Mesendoderm (in vitro differentiated cells): ENCODE measurements around the gene SNRNP48.

Experiments used
- DNase-seq: peaks from one replicate; pipeline ENCODE4 v3.0.0; 2013
- H2AK5ac ChIP-seq: 2 replicates; pipeline ENCODE4 v1.6.1; 2013; ENCODE audit warnings: low read length, inconsistent platforms
- H2BK120ac ChIP-seq: 2 replicates; pipeline ENCODE4 v1.6.1; 2013; ENCODE audit warnings: low read depth, mild to moderate bottlenecking, low read length, moderate library complexity, mixed read lengths
- H2BK15ac ChIP-seq: replicated peaks from 2 replicates; pipeline ENCODE4 v1.6.1; 2013; ENCODE audit warnings: low read depth, mild to moderate bottlenecking, moderate library complexity
- H2BK5ac ChIP-seq: 2 replicates; pipeline ENCODE4 v1.6.1; 2013; ENCODE audit warnings: low read length, inconsistent platforms
- H3K18ac ChIP-seq: 2 replicates; pipeline ENCODE4 v1.6.1; 2013; ENCODE audit warnings: mild to moderate bottlenecking, low read length, mixed read lengths
- H3K23ac ChIP-seq: one replicate; pipeline ENCODE4 v1.6.1; 2013; ENCODE audit warnings: low read length
- H3K27ac ChIP-seq: 2 replicates; pipeline ENCODE4 v1.5.1; 2013; ENCODE audit warnings: low read depth, mild to moderate bottlenecking, inconsistent platforms, low read length, moderate library complexity
- H3K27me3 ChIP-seq: 2 replicates; pipeline ENCODE4 v1.6.1; 2013; ENCODE audit warnings: low read length, control low read depth, mild to moderate bottlenecking, inconsistent platforms; ENCODE audit not compliant: insufficient read depth, poor library complexity
- H3K36me3 ChIP-seq: 2 replicates; pipeline ENCODE4 v1.6.1; 2013; ENCODE audit warnings: low read length, inconsistent platforms; ENCODE audit not compliant: control insufficient read depth, insufficient read depth
- H3K4ac ChIP-seq: one replicate; pipeline ENCODE4 v1.6.1; 2013; ENCODE audit warnings: low read depth, mild to moderate bottlenecking, low read length, moderate library complexity
- H3K4me1 ChIP-seq: 2 replicates; pipeline ENCODE4 v1.6.1; 2013; ENCODE audit warnings: low read depth, low read length, inconsistent platforms; ENCODE audit not compliant: control insufficient read depth
- H3K4me2 ChIP-seq: 2 replicates; pipeline ENCODE4 v1.6.1; 2013; ENCODE audit warnings: low read length
- H3K4me3 ChIP-seq: 2 replicates; pipeline ENCODE4 v1.5.1; 2013; ENCODE audit warnings: mild to moderate bottlenecking, low read length
- H3K56ac ChIP-seq: one replicate; pipeline ENCODE4 v1.6.1; 2013; ENCODE audit warnings: low read length
- H3K79me1 ChIP-seq: 2 replicates; pipeline ENCODE4 v1.6.1; 2013; ENCODE audit warnings: low read length, inconsistent platforms
- H3K79me2 ChIP-seq: 2 replicates; pipeline ENCODE4 v1.6.1; 2013; ENCODE audit warnings: mild to moderate bottlenecking, low read length; ENCODE audit not compliant: control insufficient read depth, insufficient read depth
- H3K9ac ChIP-seq: 2 replicates; pipeline ENCODE4 v1.6.1; 2013; ENCODE audit warnings: low read length, inconsistent platforms
- H4K5ac ChIP-seq: one replicate; pipeline ENCODE4 v1.6.1; 2013; ENCODE audit warnings: low read length
- H4K8ac ChIP-seq: one replicate; pipeline ENCODE4 v1.6.1; 2013; ENCODE audit warnings: low read depth, mild to moderate bottlenecking, control low read depth, low read length, moderate library complexity
- WGBS: extraction: QIAGEN DNeasy Blood & Tissue Kit; methylation state at CpG from one replicate; pipeline ENCODE4 v1.1.7; 2013; ENCODE audit warnings: low lambda C conversion rate, missing lambda C conversion rate; ENCODE audit not compliant: insufficient coverage; ENCODE audit errors: extremely low coverage; 5-methylcytosine and 5-hydroxymethylcytosine counted together

Gene SNRNP48

DNA sequence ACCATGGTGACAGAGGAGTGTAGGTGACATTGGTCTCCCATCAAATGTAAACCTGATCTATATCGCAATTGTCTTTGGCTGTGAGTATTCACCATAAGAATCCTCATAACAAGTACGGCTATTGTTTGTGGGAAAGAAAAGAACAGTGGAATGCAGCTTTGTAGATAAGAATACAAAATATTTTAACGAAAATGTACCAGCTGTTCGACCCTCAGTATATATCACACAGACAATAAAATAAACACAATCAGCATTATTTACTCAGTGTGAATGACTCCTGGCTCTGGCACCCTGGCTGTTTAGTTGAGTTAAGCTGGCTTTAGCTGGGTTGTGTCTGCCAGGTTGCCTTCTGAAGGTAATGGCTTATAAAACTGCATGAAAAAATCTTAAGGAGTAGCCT, 43.4 kb downstream of the SNRNP48 start:
- H3K27me3 ChIP-seq, result no peaks in the 10 kb centered on the region
- H4K5ac ChIP-seq, result no peak overlapping the region
- H3K36me3 ChIP-seq, result no peaks in the 10 kb centered on the region
- H2BK5ac ChIP-seq, result no peak overlapping the region
- no peak for DNase-seq
- H3K9ac ChIP-seq, result no peak overlapping the region
- H2AK5ac ChIP-seq, result no peak overlapping the region
- no peak overlapping the region for H3K23ac ChIP-seq
- no peak overlapping the region for H2BK15ac ChIP-seq
- H3K4me2 ChIP-seq, result no peak overlapping the region
- H3K27ac ChIP-seq, result no peak overlapping the region
- no peak overlapping the region for H4K8ac ChIP-seq
- no peak overlapping the region for H3K4me3 ChIP-seq
- no peak overlapping the region for H2BK120ac ChIP-seq
- no peaks in the 10 kb centered on the region for H3K4me1 ChIP-seq
- no peak overlapping the region for H3K56ac ChIP-seq
- no CpG with 5 or more reads among the region's 4 CpGs for WGBS
- H3K4ac ChIP-seq, result no peak overlapping the region
- no peak overlapping the region for H3K18ac ChIP-seq
- no peaks in the 10 kb centered on the region for H3K79me1 ChIP-seq
- H3K79me2 ChIP-seq, result no peaks in the 10 kb centered on the region

DNA sequence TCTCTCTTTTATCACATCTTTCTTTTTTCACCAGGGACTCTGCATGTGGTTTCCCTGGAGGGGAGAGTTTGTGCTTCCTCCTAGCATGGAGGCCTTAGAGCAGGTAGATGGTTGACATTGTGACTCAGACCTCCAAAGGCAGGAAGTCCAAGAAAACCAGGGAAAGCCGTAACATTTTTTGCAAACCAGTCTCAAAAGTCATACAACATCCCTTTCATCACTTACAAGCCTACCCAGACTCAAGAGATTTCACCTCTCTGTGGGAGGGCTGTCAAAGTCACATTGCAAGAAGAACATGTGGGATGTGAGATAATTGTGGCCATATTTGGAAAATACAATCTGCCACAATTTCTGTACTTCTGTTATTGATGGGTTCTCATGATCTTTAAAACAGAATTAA, 46.2 kb downstream of the SNRNP48 start:
- Histone ChIP-seq H3K27me3 (no peaks in the 10 kb centered on the region), H3K56ac (no peak overlapping the region), H3K79me1 (no peaks in the 10 kb centered on the region), H3K23ac (no peak overlapping the region), H2BK15ac (no peak overlapping the region), H3K18ac (no peak overlapping the region), H4K5ac (no peak overlapping the region), H3K4me2 (no peak overlapping the region), H3K4me3 (no peak overlapping the region), H2AK5ac (no peak overlapping the region), H2BK5ac (no peak overlapping the region), H3K9ac (no peak overlapping the region), H3K27ac (no peak overlapping the region), H3K79me2 (no peaks in the 10 kb centered on the region), H2BK120ac (no peak overlapping the region), H4K8ac (no peak overlapping the region), H3K36me3 (no peaks in the 10 kb centered on the region), H3K4me1 (no peaks in the 10 kb centered on the region), H3K4ac (no peak overlapping the region)
- no peak for DNase-seq
- WGBS, result no CpG with 5 or more reads among the region's 1 CpG

- Histone ChIP-seq H3K4me3 (no peak overlapping the region), H3K36me3 (no peaks in the 10 kb centered on the region), H3K79me1 (no peaks in the 10 kb centered on the region), H3K23ac (no peak overlapping the region), H3K56ac (no peak overlapping the region), H2AK5ac (no peak overlapping the region), H3K4ac (no peak overlapping the region), H2BK120ac (no peak overlapping the region), H3K79me2 (no peaks in the 10 kb centered on the region), H3K4me2 (no peak overlapping the region), H3K4me1 (no peaks in the 10 kb centered on the region), H4K5ac (no peak overlapping the region), H3K27me3 (no peaks in the 10 kb centered on the region), H2BK15ac (no peak overlapping the region), H2BK5ac (no peak overlapping the region), H4K8ac (no peak overlapping the region), H3K9ac (no peak overlapping the region), H3K27ac (no peak overlapping the region), H3K18ac (no peak overlapping the region)
- no CpG with 5 or more reads among the region's 3 CpGs for WGBS
- no peak for DNase-seq
These were observed 47.5 kb downstream of the SNRNP48 start for GRCh38 chr6:7637533-7637932.

DNA sequence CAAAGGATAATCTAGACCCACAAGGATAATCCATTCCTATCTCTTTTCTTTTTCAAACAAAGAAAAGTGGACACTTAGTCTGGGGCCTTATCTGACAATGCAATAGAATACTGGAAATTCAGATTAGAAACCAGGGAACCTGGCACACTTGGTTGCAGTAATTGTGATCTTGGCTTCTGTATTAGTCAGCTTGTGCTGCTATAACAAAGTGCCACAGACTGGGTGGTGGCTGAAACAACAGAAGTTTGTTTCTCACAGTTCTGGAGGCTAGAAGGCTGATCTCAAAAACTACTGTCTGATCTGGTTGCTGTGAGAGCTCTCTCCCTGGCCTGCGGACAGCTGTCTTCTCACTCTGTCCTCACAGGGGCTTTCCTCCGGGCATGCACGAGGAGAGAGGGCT, 49.4 kb downstream of the SNRNP48 start:
- Histone ChIP-seq H4K5ac (no peak overlapping the region), H3K9ac (no peak overlapping the region), H3K56ac (no peak overlapping the region), H2BK15ac (no peak overlapping the region), H3K4me3 (no peak overlapping the region), H3K79me2 (no peaks in the 10 kb centered on the region), H2BK120ac (no peak overlapping the region), H3K27me3 (no peaks in the 10 kb centered on the region), H3K4ac (no peak overlapping the region), H3K4me2 (no peak overlapping the region), H3K18ac (no peak overlapping the region), H2AK5ac (no peak overlapping the region), H3K23ac (no peak overlapping the region), H3K27ac (no peak overlapping the region), H3K4me1 (no peaks in the 10 kb centered on the region), H3K36me3 (no peaks in the 10 kb centered on the region), H3K79me1 (no peaks in the 10 kb centered on the region), H4K8ac (no peak overlapping the region), H2BK5ac (no peak overlapping the region)
- no peak for DNase-seq
- no CpG with 5 or more reads among the region's 3 CpGs for WGBS

- Histone ChIP-seq H2BK5ac (no peak overlapping the region), H3K27ac (no peak overlapping the region), H3K9ac (no peak overlapping the region), H3K36me3 (no peaks in the 10 kb centered on the region), H3K18ac (no peak overlapping the region), H3K56ac (no peak overlapping the region), H3K4ac (no peak overlapping the region), H3K79me1 (no peaks in the 10 kb centered on the region), H3K4me2 (no peak overlapping the region), H3K79me2 (no peaks in the 10 kb centered on the region), H2BK15ac (no peak overlapping the region), H2BK120ac (no peak overlapping the region), H2AK5ac (no peak overlapping the region), H4K5ac (no peak overlapping the region), H3K27me3 (no peaks in the 10 kb centered on the region), H3K4me1 (no peaks in the 10 kb centered on the region), H3K23ac (no peak overlapping the region), H3K4me3 (no peak overlapping the region), H4K8ac (no peak overlapping the region)
- WGBS, result no CpG with 5 or more reads among the region's 1 CpG
- DNase-seq, result no peak
These were observed 50.0 kb downstream of the SNRNP48 start for GRCh38 chr6:7640016-7640415.
